Cardiac muscle cell (in vitro differentiated cells and primary cell): ENCODE data around the gene DDX23. TPM values are rescaled to one million over a fixed set of nuclear protein-coding genes. Genes with fewer than 3 reads are reported as not detected.
A peak's percentile ranks its signal among the peaks of the same experiment; 100 is the strongest.

Source experiments
- DNase-seq, 2 donors: peaks; one replicate each; pipeline versions ENCODE4 v3.0.0 to v3.0.0-alpha.2; 2010 to 2017; ENCODE audit warnings: low read depth in 1 of 2, low spot score in 1 of 2
- H3K27ac ChIP-seq: fragments of 200-600 bp; sonication (generic); 2 replicates; pipeline ENCODE4 v1.5.1; 2016
- H3K27me3 ChIP-seq: fragments of 200-600 bp; sonication (generic); 2 replicates; pipeline ENCODE4 v1.6.0; 2016; ENCODE audit warnings: control low read depth
- H3K36me3 ChIP-seq: fragments of 200-600 bp; sonication (generic); 2 replicates; pipeline ENCODE4 v1.5.1; 2016; ENCODE audit warnings: control low read depth
- H3K4me1 ChIP-seq: fragments of 200-600 bp; sonication (generic); 2 replicates; pipeline ENCODE4 v1.8.1; 2017; ENCODE audit warnings: low read depth, mild to moderate bottlenecking, mixed run types
- H3K4me3 ChIP-seq: fragments of 200-600 bp; sonication (generic); 2 replicates; pipeline ENCODE4 v1.5.1; 2016; ENCODE audit warnings: mild to moderate bottlenecking
- H3K9me3 ChIP-seq: fragments of 200-600 bp; sonication (generic); 2 replicates; pipeline ENCODE4 v1.5.1; 2017; ENCODE audit warnings: low read depth, mild to moderate bottlenecking, control low read depth
- CTCF ChIP-seq: IDR thresholded peaks from 2 replicates; pipeline ENCODE4 v1.5.1; 2012; ENCODE audit warnings: low read depth, mild to moderate bottlenecking, low read length
- polyA plus RNA-seq: library from polyadenylated mRNA; unstranded; fragments of >200 nt; fragmentation: Nextera tagmentation; extraction: Ambion mirVana; gene quantifications from 2 replicates; pipeline ENCODE4 v1.2.1, GENCODE V29; 2016
- total RNA-seq: library from RNA; depleted of rRNA; stranded (reverse); fragments of >200 nt; gene quantifications from 2 replicates; pipeline ENCODE4 v1.2.3, GENCODE V29; 2016

DDX23 gene
- total and polyA plus RNA-seq, 2 experiments from 2014 or later: 49.0 to 89.5 TPM

- H3K36me3 ChIP-seq: no peaks in the 10 kb centered on the region
- H3K4me1 ChIP-seq: no peaks in the 10 kb centered on the region
- no peak overlapping the region for H3K27ac ChIP-seq
- no peak for TF ChIP-seq CTCF
- no peak overlapping the region for H3K4me3 ChIP-seq
- no peaks in the 10 kb centered on the region for H3K9me3 ChIP-seq
- DNase-seq: no peak
- peaks cover 9% of the 10 kb centered on the region for H3K27me3 ChIP-seq
These were observed 29.8 kb downstream of the DDX23 start for GRCh38 chr12:48822139-48822538.

- no peaks in the 10 kb centered on the region for H3K9me3 ChIP-seq
These were observed 31.8 kb downstream of the DDX23 start for GRCh38 chr12:48819986-48820725.

GRCh38 chr12:48818831-48819590, 33.0 kb downstream of the DDX23 start:
- H3K4me3 ChIP-seq: peak overlapping the region; percentile 69
- H3K9me3 ChIP-seq: no peaks in the 10 kb centered on the region
- peak; percentile 40 for TF ChIP-seq CTCF
- peaks cover 8% of the 10 kb centered on the region for H3K4me1 ChIP-seq
- no peak overlapping the region for H3K27ac ChIP-seq
- DNase-seq: peak; percentile 33 to 49
- H3K27me3 ChIP-seq: peaks cover 14% of the 10 kb centered on the region
- no peaks in the 10 kb centered on the region for H3K36me3 ChIP-seq

More at GRCh38 chr12:48819986-48820725, 31.8 kb downstream of the DDX23 start:
- no peak for TF ChIP-seq CTCF
- peak in 1 of 2 donors; percentile 12 for DNase-seq
- no peak overlapping the region for H3K4me3 ChIP-seq
- peaks cover 8% of the 10 kb centered on the region for H3K4me1 ChIP-seq
- no peak overlapping the region for H3K27ac ChIP-seq
- H3K27me3 ChIP-seq: peaks cover 14% of the 10 kb centered on the region
- no peaks in the 10 kb centered on the region for H3K36me3 ChIP-seq

GRCh38 chr12:48817873-48818830, 33.8 kb downstream of the DDX23 start, which contains the start of gene CACNB3:
CACNB3 (plus strand) TSS chr12:48818496; CDS start chr12:48818930, 434 bp downstream.
- no peaks in the 10 kb centered on the region for H3K9me3 ChIP-seq
- H3K4me1 ChIP-seq: peaks cover 8% of the 10 kb centered on the region
- H3K27ac ChIP-seq: no peak within 1 kb of the TSS
- TF ChIP-seq CTCF: no peak
- peak within 1 kb of the TSS; percentile 69 for H3K4me3 ChIP-seq
- peak; percentile 55 to 76 for DNase-seq
- peaks cover 14% of the 10 kb centered on the region for H3K27me3 ChIP-seq
- H3K36me3 ChIP-seq: no peaks in the 10 kb centered on the region

GRCh38 chr12:48816143-48816854, 35.7 kb downstream of the DDX23 start:
- no peak for TF ChIP-seq CTCF
- H3K27ac ChIP-seq: no peak overlapping the region
- peaks cover 8% of the 10 kb centered on the region for H3K4me1 ChIP-seq
- no peak overlapping the region for H3K4me3 ChIP-seq
- H3K9me3 ChIP-seq: no peaks in the 10 kb centered on the region
- H3K27me3 ChIP-seq: peaks cover 14% of the 10 kb centered on the region
- peak in 1 of 2 donors; percentile 17 for DNase-seq
- no peaks in the 10 kb centered on the region for H3K36me3 ChIP-seq
